GM12874 (cell line): Measurements from ENCODE around the gene PARVB.

ENCODE experiments used
- CTCF ChIP-seq: IDR thresholded peaks from 2 replicates; pipeline ENCODE4 v1.5.1; 2011; ENCODE audit warnings: low read depth, mild to moderate bottlenecking, control low read depth, low read length, moderate library complexity; ENCODE audit not compliant: insufficient read depth

Gene PARVB

GRCh38 chr22:44039566-44040171 is 15.6 kb downstream of the PARVB start:
- TF ChIP-seq CTCF = no peak

GRCh38 chr22:44042249-44043218 is 18.4 kb downstream of the PARVB start:
- no peak for TF ChIP-seq CTCF

GRCh38 chr22:44045145-44045544 is 21.0 kb downstream of the PARVB start:
- no peak for TF ChIP-seq CTCF

GRCh38 chr22:44046485-44047141 is 22.5 kb downstream of the PARVB start:
- TF ChIP-seq CTCF = no peak

GRCh38 chr22:44047891-44048301 is 23.8 kb downstream of the PARVB start:
- no peak for TF ChIP-seq CTCF

GRCh38 chr22:44049486-44050231 is 25.6 kb downstream of the PARVB start:
- no peak for TF ChIP-seq CTCF
